MCF 10A (cell line): ENCODE data around the gene TUBB6. TPM values are rescaled to one million over a fixed set of nuclear protein-coding genes. Genes with fewer than 3 reads are reported as not detected.

Source experiments
- BruUV-seq: library from RNA; stranded (reverse); fragments of 400-500 nt; replicated peaks from 2 replicates; lab custom pipeline; 2021; lab: Mats Ljungman, UMichigan
- CTCF ChIA-PET: fragments of 300-600 bp; sonication (Branson Sonifier 250); formaldehyde crosslinking; extraction: SDS; loops from one replicate; lab custom pipeline; 2021; ENCODE audit warnings: antibody characterized with exemption, inconsistent platforms; lab: Yijun Ruan, JAX
- POLR2A ChIA-PET: fragments of 300-600, 350-650 bp; sonication (Branson Sonifier 250); formaldehyde crosslinking; extraction: SDS; loops from one replicate; lab custom pipeline; 2020; ENCODE audit warnings: antibody characterized with exemption, inconsistent platforms; lab: Yijun Ruan, JAX
- DNase-seq: peaks from one replicate; pipeline ENCODE4 v3.0.0-alpha.2; 2018; ENCODE audit not compliant: unreplicated experiment
- H3K27ac Mint-ChIP-seq: one replicate; pipeline ENCODE4 v1.8.0; 2022; ENCODE audit warnings: mild to moderate bottlenecking, low read depth, mixed read lengths; ENCODE audit not compliant: unreplicated experiment
- H3K27me3 Mint-ChIP-seq: one replicate; pipeline ENCODE4 v1.8.0; 2022; ENCODE audit warnings: mixed read lengths; ENCODE audit not compliant: insufficient read depth, unreplicated experiment
- H3K36me3 Mint-ChIP-seq: one replicate; pipeline ENCODE4 v1.8.0; 2022; ENCODE audit warnings: mild to moderate bottlenecking, moderate library complexity, mixed read lengths; ENCODE audit not compliant: insufficient read depth, unreplicated experiment
- H3K4me1 Mint-ChIP-seq: one replicate; pipeline ENCODE4 v1.8.0; 2022; ENCODE audit warnings: mixed read lengths; ENCODE audit not compliant: insufficient read depth, unreplicated experiment
- H3K4me3 Mint-ChIP-seq: one replicate; pipeline ENCODE4 v1.8.0; 2022; ENCODE audit warnings: mild to moderate bottlenecking, moderate library complexity, mixed read lengths; ENCODE audit not compliant: unreplicated experiment
- H3K9me3 Mint-ChIP-seq: one replicate; pipeline ENCODE4 v1.8.0; 2022; ENCODE audit warnings: mixed read lengths; ENCODE audit not compliant: unreplicated experiment
- CTCF ChIP-seq: fragments of 200-600 bp; IDR thresholded peaks from one replicate; pipeline ENCODE4 v1.8.0; 2022; ENCODE audit warnings: antibody characterized with exemption, mild to moderate bottlenecking; ENCODE audit not compliant: unreplicated experiment
- intact Hi-C: fragments of 100-400 bp; cut with micrococcal nuclease; formaldehyde crosslinking; loops from 2 replicates; pipeline ENCODE4 v1.14.1; 2022
- total RNA-seq: library from RNA; stranded (reverse); gene quantifications from 2 replicates; pipeline ENCODE4 v1.2.3, GENCODE V29; 2022

The TUBB6 gene
- total RNA-seq, 1 experiment from 2014 or later, result 167 TPM

DNA sequence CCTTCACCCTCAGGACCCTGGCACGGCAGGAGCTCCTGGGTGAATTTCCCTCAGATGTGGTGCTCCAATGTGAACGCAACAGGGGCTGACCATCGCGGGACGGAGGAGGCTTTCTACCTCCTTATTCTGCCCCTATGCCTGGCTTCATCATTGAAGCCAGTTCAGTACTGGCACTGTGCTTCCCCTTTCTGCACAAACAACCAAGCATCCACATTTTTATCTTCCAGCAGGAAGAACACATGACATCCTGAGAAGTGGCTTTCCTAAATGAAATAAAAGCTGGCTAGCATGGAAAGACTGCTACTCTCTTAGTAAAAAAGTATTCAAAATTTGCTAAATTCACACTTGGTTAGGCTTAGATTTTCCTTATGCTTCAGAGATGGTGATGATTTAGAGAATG lies 44.1 kb downstream of the TUBB6 start:
- CTCF ChIA-PET, result no interaction called here
- peaks cover 100% of the 10 kb centered on the region for H3K36me3 Mint-ChIP-seq
- DNase-seq, result no peak

GRCh38 chr18:12359515-12359927 lies 51.5 kb downstream of the TUBB6 start:
- BruUV-seq, result no TSS peak
- intact Hi-C loops, result no loop called here
- ChIA-PET POLR2A (no interaction called here), CTCF (interaction anchor here (0.6 kb wide), 1 partner anchor 110 kb away, joined by 3 read pairs; no protein-coding TSS in a partner anchor)
- no peak overlapping the region for H3K27ac Mint-ChIP-seq
- DNase-seq, result no peak
- H3K9me3 Mint-ChIP-seq, result no peaks in the 10 kb centered on the region
- peaks cover 84% of the 10 kb centered on the region for H3K36me3 Mint-ChIP-seq
- H3K4me3 Mint-ChIP-seq, result no peak overlapping the region
- H3K4me1 Mint-ChIP-seq, result peaks cover 5% of the 10 kb centered on the region
- TF ChIP-seq CTCF, result no peak
- H3K27me3 Mint-ChIP-seq, result no peaks in the 10 kb centered on the region

More for the DNA sequence above, 44.1 kb downstream of the TUBB6 start:
- POLR2A ChIA-PET, result interaction anchor here (1.1 kb wide), 1 partner anchor 18 kb away, joined by 3 read pairs; no protein-coding TSS in a partner anchor
- Mint-ChIP-seq H3K27ac (no peak overlapping the region), H3K27me3 (no peaks in the 10 kb centered on the region), H3K4me1 (no peaks in the 10 kb centered on the region), H3K4me3 (no peak overlapping the region), H3K9me3 (no peaks in the 10 kb centered on the region)
- intact Hi-C loops, result no loop called here
- no peak for TF ChIP-seq CTCF
- BruUV-seq, result no TSS peak

DNA sequence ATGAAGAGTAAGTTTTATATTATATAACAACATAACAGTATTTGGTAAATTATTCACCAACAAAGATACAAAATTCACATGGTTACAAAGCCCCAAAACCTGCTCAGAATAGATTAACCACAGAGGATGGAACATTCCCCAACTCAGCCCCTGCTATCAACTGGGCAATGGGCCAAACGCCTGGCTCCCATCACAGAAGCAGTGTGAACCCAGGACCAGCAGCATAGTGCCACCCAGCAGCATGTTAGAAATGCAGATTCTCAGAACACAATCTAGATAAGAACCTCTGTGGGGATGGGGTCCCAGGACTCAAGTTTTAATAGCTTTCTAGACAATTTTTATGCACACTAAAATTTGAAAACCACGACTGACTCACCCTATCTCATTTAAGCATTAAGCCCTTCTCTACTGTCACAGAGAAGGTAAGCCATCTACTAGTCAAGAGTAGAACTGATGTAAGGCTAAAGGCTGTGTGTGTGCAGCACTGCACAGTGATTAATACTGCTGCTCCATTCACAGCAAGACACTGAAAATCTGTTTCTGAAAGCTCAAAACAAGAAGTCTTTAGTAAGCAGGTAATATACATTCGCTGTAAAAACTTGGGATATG lies 53.8 kb downstream of the TUBB6 start:
- H3K27me3 Mint-ChIP-seq, result no peaks in the 10 kb centered on the region
- H3K4me1 Mint-ChIP-seq, result peaks cover 5% of the 10 kb centered on the region
- H3K27ac Mint-ChIP-seq, result no peak overlapping the region
- no TSS peak for BruUV-seq
- ChIA-PET CTCF (interaction anchor here (0.8 kb wide), 1 partner anchor 30 kb away, joined by 3 read pairs; no protein-coding TSS in a partner anchor), POLR2A (interaction anchor here (2.2 kb wide), 1 partner anchor 15 kb away, joined by 9 read pairs; the partner anchor contains the start of gene AFG3L2)
- no peak for DNase-seq
- intact Hi-C loops, result no loop called here
- H3K36me3 Mint-ChIP-seq, result peaks cover 77% of the 10 kb centered on the region
- no peak for TF ChIP-seq CTCF
- no peaks in the 10 kb centered on the region for H3K9me3 Mint-ChIP-seq
- H3K4me3 Mint-ChIP-seq, result no peak overlapping the region

- no peak overlapping the region for H3K4me3 Mint-ChIP-seq
- BruUV-seq, result no TSS peak
- intact Hi-C loops, result no loop called here
- TF ChIP-seq CTCF, result no peak
- CTCF ChIA-PET, result interaction anchor here (0.6 to 0.8 kb wide), 2 partner anchors 30 to 35 kb away, joined by 3 read pairs; no protein-coding TSS in a partner anchor
- no peak overlapping the region for H3K27ac Mint-ChIP-seq
- H3K9me3 Mint-ChIP-seq, result no peaks in the 10 kb centered on the region
- H3K36me3 Mint-ChIP-seq, result peaks cover 75% of the 10 kb centered on the region
- POLR2A ChIA-PET, result no interaction called here
- H3K27me3 Mint-ChIP-seq, result no peaks in the 10 kb centered on the region
- H3K4me1 Mint-ChIP-seq, result peaks cover 5% of the 10 kb centered on the region
- DNase-seq, result no peak
These were observed 54.6 kb downstream of the TUBB6 start for GRCh38 chr18:12362473-12363174.
